Choroid plexus epithelial cell (primary cell): Measurements from ENCODE around the gene BLNK.
A peak's percentile ranks its signal among the peaks of the same experiment; 100 is the strongest.

ENCODE experiments used
- DNase-seq: peaks from one replicate; pipeline ENCODE4 v3.0.0-alpha.2; 2010; ENCODE audit warnings: low read depth
- H3K4me3 ChIP-seq: 2 replicates; pipeline ENCODE4 v1.5.1; 2011; ENCODE audit warnings: low read depth, mild to moderate bottlenecking, control low read depth, low read length, moderate library complexity
- TF ChIP-seq, protein P1 (sequence below): conservative IDR thresholded peaks from 2 replicates; pipeline ENCODE4 v1.5.1; 2011; ENCODE audit warnings: low read depth, mild to moderate bottlenecking, control low read depth, inconsistent platforms, low read length, moderate library complexity

Gene BLNK

GRCh38 chr10:96236090-96236478 is 35.3 kb downstream of the BLNK start:
- no peak overlapping the region for H3K4me3 ChIP-seq
- DNase-seq: no peak

DNA sequence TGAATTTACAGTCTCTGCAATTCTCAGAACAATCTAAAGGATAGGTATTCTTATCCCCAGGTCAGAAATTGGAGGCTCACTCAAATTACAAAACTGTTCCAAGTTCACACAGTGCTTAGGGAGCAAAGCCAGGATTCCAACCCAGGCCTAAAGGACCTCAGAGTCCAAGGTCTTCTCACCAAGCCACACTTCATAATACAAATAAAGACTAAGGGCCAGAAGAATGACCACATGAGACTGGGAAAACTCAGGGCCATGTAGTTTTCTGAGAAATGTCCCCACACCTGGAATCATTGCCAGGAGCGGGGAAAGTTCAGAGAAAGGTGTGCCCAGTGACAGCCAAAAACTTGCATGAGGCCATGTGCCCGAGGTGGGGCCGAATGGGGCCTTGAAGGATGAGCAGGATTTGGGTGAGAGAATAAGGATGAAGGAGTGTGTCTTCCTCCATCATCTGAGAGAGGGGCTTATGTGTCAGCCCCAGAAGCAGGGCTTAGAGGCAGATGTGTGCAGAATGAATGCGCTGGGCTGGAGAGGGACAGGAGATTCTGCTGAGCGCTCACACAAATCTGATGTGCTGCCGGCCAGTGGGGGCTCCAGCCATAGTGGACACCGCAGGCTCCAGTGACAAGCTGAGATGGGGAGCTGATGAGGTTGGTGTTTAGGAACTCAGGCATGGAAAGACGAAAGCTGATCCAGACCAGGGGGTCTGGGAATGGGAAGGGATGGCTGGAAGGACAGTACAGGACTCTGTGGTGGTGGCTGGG is 35.9 kb downstream of the BLNK start:
- DNase-seq: no peak
- H3K4me3 ChIP-seq: no peak overlapping the region
- TF ChIP-seq, protein P1, sequence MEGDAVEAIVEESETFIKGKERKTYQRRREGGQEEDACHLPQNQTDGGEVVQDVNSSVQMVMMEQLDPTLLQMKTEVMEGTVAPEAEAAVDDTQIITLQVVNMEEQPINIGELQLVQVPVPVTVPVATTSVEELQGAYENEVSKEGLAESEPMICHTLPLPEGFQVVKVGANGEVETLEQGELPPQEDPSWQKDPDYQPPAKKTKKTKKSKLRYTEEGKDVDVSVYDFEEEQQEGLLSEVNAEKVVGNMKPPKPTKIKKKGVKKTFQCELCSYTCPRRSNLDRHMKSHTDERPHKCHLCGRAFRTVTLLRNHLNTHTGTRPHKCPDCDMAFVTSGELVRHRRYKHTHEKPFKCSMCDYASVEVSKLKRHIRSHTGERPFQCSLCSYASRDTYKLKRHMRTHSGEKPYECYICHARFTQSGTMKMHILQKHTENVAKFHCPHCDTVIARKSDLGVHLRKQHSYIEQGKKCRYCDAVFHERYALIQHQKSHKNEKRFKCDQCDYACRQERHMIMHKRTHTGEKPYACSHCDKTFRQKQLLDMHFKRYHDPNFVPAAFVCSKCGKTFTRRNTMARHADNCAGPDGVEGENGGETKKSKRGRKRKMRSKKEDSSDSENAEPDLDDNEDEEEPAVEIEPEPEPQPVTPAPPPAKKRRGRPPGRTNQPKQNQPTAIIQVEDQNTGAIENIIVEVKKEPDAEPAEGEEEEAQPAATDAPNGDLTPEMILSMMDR: no peak

More at GRCh38 chr10:96236090-96236478, 35.3 kb downstream of the BLNK start:
- TF ChIP-seq, protein P1: no peak

DNA sequence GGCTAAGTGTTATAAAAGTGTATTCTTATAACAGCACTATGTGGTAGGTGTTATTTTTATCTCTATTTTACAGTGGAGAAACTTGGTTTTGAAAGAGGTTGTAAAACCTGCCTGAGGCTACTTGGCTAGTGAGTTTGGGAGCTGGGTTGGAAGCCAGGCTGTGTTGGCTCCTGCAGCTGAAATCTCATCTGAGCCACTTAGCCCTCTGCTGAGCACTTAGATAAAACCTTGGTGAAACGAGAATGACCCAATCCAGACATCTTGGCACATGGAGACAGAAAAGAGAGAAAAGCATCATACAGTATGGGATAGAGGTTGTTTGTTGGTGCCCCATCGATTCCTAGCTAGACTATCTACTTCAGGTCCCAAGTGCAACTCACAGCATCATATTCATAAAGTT is 37.4 kb downstream of the BLNK start:
- TF ChIP-seq, protein P1: no peak
- DNase-seq: no peak
- no peak overlapping the region for H3K4me3 ChIP-seq

DNA sequence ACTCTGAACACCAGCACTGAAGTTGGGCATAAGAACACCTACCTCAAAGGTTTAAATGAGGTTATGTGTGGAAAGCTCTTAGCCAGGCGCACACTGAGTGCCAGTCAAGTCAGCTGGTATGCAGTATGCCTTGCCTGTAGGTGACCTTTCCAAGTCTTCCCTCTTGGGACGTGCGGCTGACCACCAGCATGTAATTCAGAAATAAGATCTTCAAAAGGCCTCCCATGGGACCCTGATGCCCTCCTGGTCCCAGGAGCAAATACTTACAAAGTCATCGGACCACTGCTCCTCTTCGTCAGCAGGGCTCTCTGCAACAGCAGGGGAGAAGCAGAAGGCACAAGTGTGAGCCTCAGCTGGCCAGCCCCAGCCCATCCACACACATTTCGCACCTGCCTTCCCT is 40.8 kb downstream of the BLNK start:
- no peak for DNase-seq
- H3K4me3 ChIP-seq: no peak overlapping the region
- TF ChIP-seq, protein P1: no peak

DNA sequence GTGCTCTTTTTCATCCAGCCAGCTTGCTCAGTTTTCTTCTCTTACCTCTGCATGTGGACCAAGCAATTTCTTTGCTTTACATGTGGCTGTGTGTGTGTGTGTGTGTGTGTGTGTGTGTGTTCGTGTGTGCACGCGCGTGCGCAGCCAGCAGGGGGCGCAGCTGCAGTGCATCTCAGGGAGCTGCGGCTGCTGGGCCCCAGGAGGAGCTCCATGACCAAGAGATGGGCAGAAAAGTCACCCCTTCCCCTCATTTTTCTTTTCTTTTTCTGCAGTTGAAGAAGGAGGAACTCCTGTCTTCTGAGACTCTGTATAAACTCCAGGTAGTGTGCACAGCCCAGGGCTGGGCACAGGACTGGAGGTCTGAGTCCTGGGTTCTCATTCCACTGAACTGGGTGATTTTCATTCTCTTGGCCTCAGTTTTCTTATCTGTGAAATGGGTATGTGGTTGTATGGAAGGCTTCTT is 41.8 kb downstream of the BLNK start:
- TF ChIP-seq, protein P1: peak; percentile 87
- H3K4me3 ChIP-seq: no peak overlapping the region
- peak; percentile 84 for DNase-seq

GRCh38 chr10:96228408-96228994 is 42.9 kb downstream of the BLNK start:
- DNase-seq: no peak
- no peak overlapping the region for H3K4me3 ChIP-seq
- TF ChIP-seq, protein P1: no peak

DNA sequence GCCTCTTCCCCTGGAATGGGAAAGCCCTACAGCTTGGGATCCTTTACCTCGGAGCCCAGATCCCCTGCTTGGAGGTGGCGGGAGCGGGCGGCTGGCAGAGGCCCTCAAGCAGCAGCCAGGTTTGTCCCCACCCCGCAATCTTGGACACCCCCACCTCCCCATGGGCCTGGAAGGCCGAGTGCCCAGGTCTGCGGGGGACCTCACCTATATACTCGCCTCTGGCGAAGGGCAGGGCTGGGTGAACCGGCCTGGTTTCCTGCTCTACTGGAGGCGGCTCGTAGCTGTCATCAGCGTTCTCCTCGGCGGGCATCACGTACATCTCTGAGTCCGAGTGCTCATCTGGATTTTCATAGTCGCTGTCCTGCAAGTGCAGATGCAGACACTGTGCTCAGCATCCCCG is 44.2 kb downstream of the BLNK start:
- TF ChIP-seq, protein P1: no peak
- no peak for DNase-seq
- no peak overlapping the region for H3K4me3 ChIP-seq
